IMR-90 (cell line): ENCODE results near the gene AP2A1. TPM values are rescaled to one million over a fixed set of nuclear protein-coding genes. Genes with fewer than 3 reads are reported as not detected.

ENCODE experiments used
- ATAC-seq: fragments of 200-7000 bp; cut with Tn5 transposase; 2 replicates; pipeline ENCODE4 v1.9.1; 2020; ENCODE audit warnings: low read depth, mild to moderate bottlenecking, moderate library complexity
- BruUV-seq: library from RNA; stranded (reverse); fragments of 400-500 nt; replicated peaks from 2 replicates; lab custom pipeline; 2021; lab: Mats Ljungman, UMichigan
- CTCF ChIA-PET: fragments of 300-600 bp; formaldehyde crosslinking; extraction: SDS; loops from one replicate; lab custom pipeline; 2021; ENCODE audit warnings: antibody characterized with exemption; lab: Yijun Ruan, JAX
- POLR2A ChIA-PET: fragments of 300-600 bp; sonication (Branson Sonifier 250); formaldehyde crosslinking; loops from one replicate; lab custom pipeline; 2022; ENCODE audit warnings: antibody characterized with exemption; ENCODE audit not compliant: unreplicated experiment; lab: Charles Lee
- DNase-seq: peaks from one replicate; pipeline ENCODE4 v3.0.0; 2013
- H2AFZ ChIP-seq: replicated peaks from 2 replicates; pipeline ENCODE3; 2013; ENCODE audit warnings: low read length, mild to moderate bottlenecking; ENCODE audit not compliant: poor library complexity
- H2AK5ac ChIP-seq: 2 replicates; pipeline ENCODE4 v1.6.1; 2013; ENCODE audit warnings: low read depth, low read length, inconsistent platforms
- H2AK9ac ChIP-seq: replicated peaks from 2 replicates; pipeline ENCODE3; 2013; ENCODE audit warnings: mild to moderate bottlenecking, low read depth, low read length, moderate library complexity; ENCODE audit not compliant: poor library complexity
- H2BK120ac ChIP-seq: 2 replicates; pipeline ENCODE4 v1.6.1; 2013; ENCODE audit warnings: low read depth, low read length, inconsistent platforms
- H2BK15ac ChIP-seq: 3 replicates; pipeline ENCODE4 v1.6.1; 2013; ENCODE audit warnings: low read depth, low read length, inconsistent platforms
- H2BK20ac ChIP-seq: 2 replicates; pipeline ENCODE4 v1.6.1; 2013; ENCODE audit warnings: low read depth, mild to moderate bottlenecking, inconsistent platforms, low read length, moderate library complexity
- H2BK5ac ChIP-seq: 2 replicates; pipeline ENCODE4 v1.6.1; 2013; ENCODE audit warnings: mild to moderate bottlenecking, low read depth, low read length, inconsistent platforms; ENCODE audit not compliant: poor library complexity, severe bottlenecking
- H3K14ac ChIP-seq: replicated peaks from 2 replicates; pipeline ENCODE4 v1.6.1; 2013; ENCODE audit warnings: low read depth, low read length, inconsistent platforms
- H3K18ac ChIP-seq: 2 replicates; pipeline ENCODE4 v1.6.1; 2013; ENCODE audit warnings: low read depth, low read length, control low read depth
- H3K23ac ChIP-seq: 2 replicates; pipeline ENCODE4 v1.6.1; 2013; ENCODE audit warnings: low read depth, low read length, inconsistent platforms
- H3K27ac ChIP-seq: 2 replicates; pipeline ENCODE4 v1.5.1; 2013; ENCODE audit warnings: mild to moderate bottlenecking, control low read depth, low read length; ENCODE audit not compliant: insufficient read depth
- H3K27me3 ChIP-seq: 2 replicates; pipeline ENCODE4 v1.6.1; 2013; ENCODE audit warnings: low read length; ENCODE audit not compliant: control insufficient read depth, insufficient read depth
- H3K36me3 ChIP-seq: 2 replicates; pipeline ENCODE4 v1.6.1; 2013; ENCODE audit warnings: low read length, mixed read lengths; ENCODE audit not compliant: control insufficient read depth, insufficient read depth
- H3K4ac ChIP-seq: 2 replicates; pipeline ENCODE4 v1.6.1; 2013; ENCODE audit warnings: low read depth, low read length, inconsistent platforms
- H3K4me1 ChIP-seq: 2 replicates; pipeline ENCODE4 v1.6.1; 2013; ENCODE audit warnings: low read length, mixed read lengths; ENCODE audit not compliant: control insufficient read depth, insufficient read depth
- H3K4me2 ChIP-seq: 2 replicates; pipeline ENCODE4 v1.6.1; 2013; ENCODE audit warnings: low read depth, mild to moderate bottlenecking, control low read depth, low read length, moderate library complexity
- H3K4me3 ChIP-seq: 2 replicates; pipeline ENCODE4 v1.5.1; 2013; ENCODE audit warnings: low read depth, mild to moderate bottlenecking, control low read depth, low read length, moderate library complexity; ENCODE audit not compliant: insufficient read depth
- H3K56ac ChIP-seq: 2 replicates; pipeline ENCODE4 v1.6.1; 2013; ENCODE audit warnings: low read length, inconsistent platforms; ENCODE audit not compliant: insufficient read depth; ENCODE audit errors: extremely low read depth
- H3K79me1 ChIP-seq, 2 experiments: 2 replicates each; pipeline ENCODE4 v1.6.1; 2013; ENCODE audit warnings: low read length in 2 of 2, inconsistent platforms in 1 of 2, low read depth in 1 of 2
- H3K9ac ChIP-seq: 2 replicates; pipeline ENCODE4 v1.6.1; 2013; ENCODE audit warnings: low read depth, low read length, control low read depth
- H3K9me1 ChIP-seq: 2 replicates; pipeline ENCODE4 v1.6.1; 2013; ENCODE audit warnings: low read length, inconsistent platforms; ENCODE audit not compliant: insufficient read depth
- H3K9me3 ChIP-seq: 2 replicates; pipeline ENCODE4 v1.6.1; 2013; ENCODE audit warnings: low read length; ENCODE audit not compliant: control insufficient read depth, insufficient read depth
- H4K20me1 ChIP-seq: 2 replicates; pipeline ENCODE4 v1.6.1; 2013; ENCODE audit warnings: low read length, inconsistent platforms; ENCODE audit not compliant: insufficient read depth
- H4K5ac ChIP-seq: 2 replicates; pipeline ENCODE4 v1.6.1; 2013; ENCODE audit warnings: mild to moderate bottlenecking, low read depth, low read length, control low read depth
- H4K8ac ChIP-seq, 2 experiments: 2 replicates each; pipeline ENCODE4 v1.6.1; 2013; ENCODE audit warnings: low read depth in 2 of 2, low read length in 2 of 2, control low read depth in 1 of 2, inconsistent platforms in 1 of 2
- H4K91ac ChIP-seq: 2 replicates; pipeline ENCODE4 v1.6.1; 2013; ENCODE audit warnings: low read depth, low read length, inconsistent platforms; ENCODE audit not compliant: insufficient read depth
- BHLHE40 ChIP-seq: fragments of 150-350 bp; IDR thresholded peaks from 2 replicates; pipeline ENCODE4 v1.6.1; 2016; ENCODE audit warnings: mild to moderate bottlenecking, low read depth, low read length
- CEBPB ChIP-seq: IDR thresholded peaks from 2 replicates; pipeline ENCODE4 v1.6.1; 2012; ENCODE audit warnings: low read depth, low read length, improper control_type of control experiment
- CHD1 ChIP-seq: IDR thresholded peaks from 2 replicates; pipeline ENCODE4 v1.6.1; 2012; ENCODE audit warnings: low read depth, low read length, improper control_type of control experiment
- MAFK ChIP-seq: IDR thresholded peaks from 2 replicates; pipeline ENCODE4 v1.6.1; 2012; ENCODE audit warnings: low read depth, low read length, improper control_type of control experiment
- MAZ ChIP-seq: IDR thresholded peaks from 2 replicates; pipeline ENCODE4 v1.6.1; 2012; ENCODE audit warnings: low read depth, mild to moderate bottlenecking, low read length, improper control_type of control experiment, moderate library complexity, borderline replicate concordance
- NFE2L2 ChIP-seq: fragments of 150-350 bp; IDR thresholded peaks from 2 replicates; pipeline ENCODE4 v1.6.1; 2016; ENCODE audit warnings: low read depth, mild to moderate bottlenecking, low read length
- POLR2A ChIP-seq: IDR thresholded peaks from 2 replicates; pipeline ENCODE4 v1.6.1; 2012; ENCODE audit warnings: mild to moderate bottlenecking, low read depth, low read length
- WGBS, 2 experiments: methylation state at CpG; one replicate each; pipeline versions ENCODE4 v1.1.5 to v1.1.7; 2013; ENCODE audit warnings: missing lambda C conversion rate in 2 of 2; ENCODE audit not compliant: insufficient read length in 1 of 2; ENCODE audit errors: extremely low coverage in 2 of 2; 5-methylcytosine and 5-hydroxymethylcytosine counted together
- dilution Hi-C: fragments of 300-500 bp; cut with HindIII; formaldehyde crosslinking; loops from one replicate; pipeline ENCODE4 v1.14.3; 2018; ENCODE audit warnings: low sequenced_read_pairs; ENCODE audit not compliant: unreplicated experiment
- in situ Hi-C: fragments of 300-500 bp; cut with MboI; formaldehyde crosslinking; loops from 3 replicates; pipeline ENCODE4 v1.14.3; 2019; ENCODE audit warnings: low sequenced_read_pairs, inconsistent platforms, mixed read lengths
- intact Hi-C: fragments of 100-400 bp; cut with micrococcal nuclease; formaldehyde crosslinking; loops from 2 replicates; pipeline ENCODE4 v1.10.0; 2022
- polyA plus RNA-seq, 3 experiments: library from polyadenylated mRNA; depleted of rRNA; stranded (reverse); fragments of >200 nt; gene quantifications; 2 replicates each; pipeline ENCODE4 v1.2.3, GENCODE V29; 2012; ENCODE audit warnings: low replicate concordance in 1 of 3
- total RNA-seq: library from RNA; depleted of rRNA; stranded (reverse); fragments of >200 nt; gene quantifications from 2 replicates; pipeline ENCODE4 v1.2.3, GENCODE V29; 2012
- TF ChIP-seq, protein P1 (sequence below): conservative IDR thresholded peaks from 2 replicates; pipeline ENCODE4 v1.5.1; 2012; ENCODE audit warnings: mild to moderate bottlenecking, low read depth, low read length, improper control_type of control experiment
- TF ChIP-seq, protein P2 (sequence below): fragments of 150-350 bp; IDR thresholded peaks from 2 replicates; pipeline ENCODE4 v1.6.1; 2016; ENCODE audit warnings: low read depth, mild to moderate bottlenecking, low read length, moderate library complexity, borderline replicate concordance

AP2A1 gene
- total and polyA plus RNA-seq, 2 of the 4 experiments (the other 2 are of a cell fraction), result 40.7 to 122 TPM

DNA sequence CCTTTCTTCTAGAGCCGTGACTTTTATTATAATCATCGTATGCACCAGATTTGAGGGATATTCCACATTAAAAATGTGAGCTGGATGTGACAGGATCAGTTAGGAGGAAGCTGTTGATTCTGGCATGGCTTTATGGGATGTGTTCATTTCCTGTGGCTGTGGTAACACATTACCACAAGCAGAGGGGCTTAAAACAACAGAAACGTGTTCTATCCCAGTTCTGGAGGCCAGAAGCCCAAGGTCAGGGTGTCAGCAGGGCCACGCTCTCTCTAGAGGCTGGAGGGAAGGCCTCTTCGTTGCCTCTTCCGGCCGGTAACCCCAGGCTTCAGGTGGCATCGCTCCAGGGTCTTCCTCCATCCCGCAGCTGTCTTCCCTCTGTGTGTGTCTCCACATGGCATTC, 65.8 kb downstream of the AP2A1 start:
- no TSS peak for BruUV-seq

More for the DNA sequence above, 65.8 kb downstream of the AP2A1 start:
- ChIA-PET POLR2A (no interaction called here), CTCF (no interaction called here)
- no peak overlapping the region for H3K27ac ChIP-seq
- intact Hi-C loops, result no loop called here
- H4K5ac ChIP-seq, result no peak overlapping the region
- peaks cover 8% of the 10 kb centered on the region for H4K20me1 ChIP-seq
- no peaks in the 10 kb centered on the region for H3K4me1 ChIP-seq
- no peaks in the 10 kb centered on the region for H3K9me3 ChIP-seq
- H4K8ac ChIP-seq, result no peak overlapping the region
- H2AFZ ChIP-seq, result no peak overlapping the region
- H3K9me1 ChIP-seq, result peaks cover 6% of the 10 kb centered on the region; the same call in 1 of the 2 replicates
- no peak overlapping the region for H3K4ac ChIP-seq
- H3K18ac ChIP-seq, result no peak overlapping the region
- in situ Hi-C loops, result no loop called here
- H2BK120ac ChIP-seq, result no peak overlapping the region
- H3K9ac ChIP-seq, result no peak overlapping the region
- no peak overlapping the region for H2AK9ac ChIP-seq
- 91% methylated on average over 4 of the region's 9 CpGs; no CpG with 5 or more reads in 1 of the 2 experiments for WGBS, 2 experiments
- DNase-seq (no peak), ATAC-seq (no peak)
- no peak overlapping the region for H3K56ac ChIP-seq
- no peaks in the 10 kb centered on the region for H3K27me3 ChIP-seq
- H3K36me3 ChIP-seq, result peaks cover 71% of the 10 kb centered on the region
- H3K14ac ChIP-seq, result no peak overlapping the region
- no peak overlapping the region for H2BK15ac ChIP-seq
- no peak overlapping the region for H2AK5ac ChIP-seq
- no peak overlapping the region for H3K4me2 ChIP-seq
- H2BK20ac ChIP-seq, result no peak overlapping the region
- no peak overlapping the region for H4K91ac ChIP-seq
- H2BK5ac ChIP-seq, result no peak overlapping the region
- peaks cover 0 to 19% of the 10 kb centered on the region in 2 experiments; a peak in 2 of 4 replicates for H3K79me1 ChIP-seq
- TF ChIP-seq CEBPB, result no peak
- TF ChIP-seq, protein P1, sequence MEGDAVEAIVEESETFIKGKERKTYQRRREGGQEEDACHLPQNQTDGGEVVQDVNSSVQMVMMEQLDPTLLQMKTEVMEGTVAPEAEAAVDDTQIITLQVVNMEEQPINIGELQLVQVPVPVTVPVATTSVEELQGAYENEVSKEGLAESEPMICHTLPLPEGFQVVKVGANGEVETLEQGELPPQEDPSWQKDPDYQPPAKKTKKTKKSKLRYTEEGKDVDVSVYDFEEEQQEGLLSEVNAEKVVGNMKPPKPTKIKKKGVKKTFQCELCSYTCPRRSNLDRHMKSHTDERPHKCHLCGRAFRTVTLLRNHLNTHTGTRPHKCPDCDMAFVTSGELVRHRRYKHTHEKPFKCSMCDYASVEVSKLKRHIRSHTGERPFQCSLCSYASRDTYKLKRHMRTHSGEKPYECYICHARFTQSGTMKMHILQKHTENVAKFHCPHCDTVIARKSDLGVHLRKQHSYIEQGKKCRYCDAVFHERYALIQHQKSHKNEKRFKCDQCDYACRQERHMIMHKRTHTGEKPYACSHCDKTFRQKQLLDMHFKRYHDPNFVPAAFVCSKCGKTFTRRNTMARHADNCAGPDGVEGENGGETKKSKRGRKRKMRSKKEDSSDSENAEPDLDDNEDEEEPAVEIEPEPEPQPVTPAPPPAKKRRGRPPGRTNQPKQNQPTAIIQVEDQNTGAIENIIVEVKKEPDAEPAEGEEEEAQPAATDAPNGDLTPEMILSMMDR, result no peak
- no peak for TF ChIP-seq POLR2A
- TF ChIP-seq MAFK, result no peak
- TF ChIP-seq CHD1, result no peak
- no peak for TF ChIP-seq MAZ
- TF ChIP-seq BHLHE40, result no peak
- TF ChIP-seq, protein P2, sequence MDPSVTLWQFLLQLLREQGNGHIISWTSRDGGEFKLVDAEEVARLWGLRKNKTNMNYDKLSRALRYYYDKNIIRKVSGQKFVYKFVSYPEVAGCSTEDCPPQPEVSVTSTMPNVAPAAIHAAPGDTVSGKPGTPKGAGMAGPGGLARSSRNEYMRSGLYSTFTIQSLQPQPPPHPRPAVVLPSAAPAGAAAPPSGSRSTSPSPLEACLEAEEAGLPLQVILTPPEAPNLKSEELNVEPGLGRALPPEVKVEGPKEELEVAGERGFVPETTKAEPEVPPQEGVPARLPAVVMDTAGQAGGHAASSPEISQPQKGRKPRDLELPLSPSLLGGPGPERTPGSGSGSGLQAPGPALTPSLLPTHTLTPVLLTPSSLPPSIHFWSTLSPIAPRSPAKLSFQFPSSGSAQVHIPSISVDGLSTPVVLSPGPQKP, result no peak
- no peak for TF ChIP-seq NFE2L2
- H3K23ac ChIP-seq, result no peak overlapping the region
- dilution Hi-C loops, result no loop called here
- H3K4me3 ChIP-seq, result no peak overlapping the region
